Neural progenitor cell (in vitro differentiated cells): ENCODE results near the gene SPIN4.

Experiments
- CTCF ChIP-seq: fragments of 200-600 bp; sonication (generic); IDR thresholded peaks from 2 replicates; pipeline ENCODE4 v1.5.1; 2017; ENCODE audit warnings: antibody characterized with exemption, mild to moderate bottlenecking
- EZH2 ChIP-seq: fragments of 200-600 bp; sonication (generic); IDR thresholded peaks from 2 replicates; pipeline ENCODE4 v1.6.1; 2017; ENCODE audit warnings: antibody characterized with exemption, mild to moderate bottlenecking, moderate library complexity

DNA sequence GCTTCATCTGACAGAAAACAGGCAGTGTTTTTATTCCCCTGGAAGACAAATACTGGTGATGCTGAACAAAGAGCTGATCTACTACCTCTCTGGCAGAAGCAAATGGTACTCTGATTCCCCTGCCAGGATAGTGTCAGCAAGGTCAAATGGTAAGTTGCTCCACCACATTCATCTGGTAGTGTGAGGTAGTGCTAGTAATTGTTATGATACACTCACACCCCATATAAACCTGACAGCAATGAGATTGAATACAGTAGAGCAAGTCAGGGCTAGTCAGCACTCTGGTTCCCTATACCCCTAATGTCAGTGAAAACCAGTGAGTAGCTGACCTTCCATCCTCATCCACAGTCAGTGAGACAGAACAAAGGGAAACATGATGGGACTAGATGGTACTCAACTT, 3.4 kb upstream of the SPIN4 start:
- TF ChIP-seq CTCF (no peak), EZH2 (no peak)
